IPS DF 4.7 (cell line): ENCODE data around the gene KIAA1671.
A peak's percentile ranks its signal among the peaks of the same experiment; 100 is the strongest.
"Not testable (repeated sequence)": the region's sequence is repeated elsewhere in the genome, so short reads cannot be mapped to it uniquely, and the experiment has no call there.

Experiments used
- DNase-seq: peaks from one replicate; pipeline ENCODE4 v3.0.0-alpha.2; 2013; ENCODE audit warnings: low spot score; ENCODE audit errors: extremely low read depth

The KIAA1671 gene

DNA sequence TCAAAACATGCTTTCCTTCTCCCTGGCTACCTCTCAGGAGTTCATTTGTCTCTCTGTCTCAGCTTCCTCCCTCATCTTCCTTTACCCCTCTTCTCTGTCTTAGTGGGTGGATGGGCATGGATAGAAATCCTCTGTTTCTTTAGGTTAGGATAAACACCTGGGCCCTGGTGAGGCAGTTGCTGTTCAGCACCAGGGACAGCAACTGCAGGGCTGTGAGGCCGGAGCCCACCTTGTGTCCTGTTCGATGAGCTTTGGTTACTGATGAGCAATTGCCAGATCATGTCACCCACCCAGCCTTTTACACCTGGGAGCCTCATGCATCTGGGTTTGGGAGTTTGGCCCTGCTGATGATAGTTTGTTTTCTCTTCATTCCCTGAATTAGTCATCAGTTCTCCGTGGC is 241.0 kb downstream of the KIAA1671 start:
- no peak for DNase-seq

DNA sequence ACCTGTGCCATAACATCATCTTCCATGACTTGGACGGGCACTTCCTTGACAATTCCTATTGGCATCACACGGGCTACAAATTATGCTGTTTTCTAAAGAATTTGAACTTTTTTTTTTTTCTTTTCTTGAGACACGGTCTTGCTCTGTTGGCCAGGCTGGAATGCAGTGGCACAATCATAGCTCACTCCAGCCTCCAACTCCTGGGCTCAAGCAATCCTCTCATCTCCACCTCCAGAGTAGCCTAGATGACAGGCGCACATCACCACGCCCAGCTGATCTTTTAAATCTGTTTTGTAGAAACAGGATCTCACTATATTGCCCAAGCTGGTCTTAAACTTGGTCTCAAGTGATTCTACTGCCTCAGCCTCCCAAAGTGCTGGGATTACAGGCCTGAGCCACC is 243.8 kb downstream of the KIAA1671 start:
- no peak for DNase-seq

DNA sequence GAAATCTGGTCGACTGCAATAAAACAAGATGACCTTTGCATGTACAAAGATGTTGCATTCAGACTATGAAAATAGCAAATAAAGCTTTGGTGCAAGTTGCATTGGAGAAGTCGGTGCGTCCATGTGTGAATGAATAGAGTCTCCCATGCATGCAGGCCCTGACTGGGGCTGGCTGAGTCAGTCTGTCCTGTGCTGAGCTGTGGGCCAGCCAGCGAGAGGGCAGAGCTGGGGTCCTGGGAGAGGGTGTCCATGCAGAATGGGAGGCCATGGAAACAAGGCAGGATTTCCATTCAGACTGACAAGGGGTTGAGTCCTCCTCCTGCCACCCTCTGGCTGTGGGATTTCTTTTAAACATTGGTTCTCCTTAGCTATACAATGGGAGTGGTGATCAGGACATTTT is 244.8 kb downstream of the KIAA1671 start:
- DNase-seq = no peak

DNA sequence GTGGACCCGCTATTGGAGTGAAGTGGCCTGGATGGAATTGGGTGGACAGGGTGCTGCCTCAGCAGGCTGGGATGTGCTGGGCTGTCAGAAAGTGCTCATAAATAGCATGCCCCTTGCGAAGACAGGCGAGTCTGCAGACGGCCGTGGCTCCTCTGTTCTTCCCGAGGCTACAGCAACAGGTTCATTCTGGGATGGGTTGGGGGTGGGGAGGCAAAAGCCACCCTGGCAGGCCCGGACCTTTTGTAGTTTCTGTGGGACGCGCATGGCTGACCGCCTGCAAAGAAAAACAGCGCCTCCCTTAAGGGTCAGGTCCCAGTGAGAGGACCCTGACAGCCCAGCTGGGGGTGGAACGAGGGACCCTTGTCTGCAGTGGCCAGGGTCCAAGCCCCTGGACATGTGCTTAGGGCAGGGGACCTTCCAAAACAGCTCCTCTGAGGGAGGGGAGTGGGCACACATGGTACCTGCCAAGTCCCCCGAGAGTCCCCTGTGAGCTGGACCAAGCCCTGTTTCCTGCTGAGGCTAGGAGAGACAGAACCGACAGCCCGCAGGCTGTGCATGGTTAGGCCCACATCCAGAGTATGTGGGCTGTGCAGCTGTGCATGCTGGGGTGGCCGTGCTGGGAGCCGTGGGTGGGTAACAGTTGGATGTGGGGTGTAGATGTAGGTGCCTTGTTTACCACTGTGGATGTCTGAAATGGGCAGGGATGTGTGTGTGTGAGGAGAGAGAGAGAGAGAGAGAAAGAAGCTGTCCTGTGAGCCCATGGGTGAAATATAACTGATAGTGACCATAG is 247.4 kb downstream of the KIAA1671 start, which contains the start of gene CRYBB3:
Gene CRYBB3 (plus strand): TSS at position 128 of the 790 bp plus-strand sequence. CDS start 1,539 bp downstream, outside the sequence.
- DNase-seq = no peak

DNA sequence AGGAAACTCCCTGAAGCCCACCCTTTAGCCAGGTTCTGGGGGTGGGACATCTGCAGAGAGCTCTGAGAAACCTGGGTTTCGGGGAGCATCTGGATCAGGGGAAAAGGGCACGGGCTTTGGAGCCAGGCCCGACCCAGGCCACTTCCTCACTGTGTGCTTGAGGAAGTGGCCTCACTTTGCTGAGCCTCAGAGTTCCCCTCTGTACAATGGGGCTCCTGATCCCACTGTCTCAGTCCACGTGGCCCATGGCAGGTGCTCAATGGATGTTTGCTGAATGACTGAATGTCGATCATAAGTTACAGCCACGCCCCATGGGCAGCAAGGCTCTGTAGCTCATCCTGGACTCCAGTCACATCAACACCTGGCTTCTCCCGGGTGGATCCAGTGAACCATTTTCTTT is 248.5 kb downstream of the KIAA1671 start:
- DNase-seq = no peak

DNA sequence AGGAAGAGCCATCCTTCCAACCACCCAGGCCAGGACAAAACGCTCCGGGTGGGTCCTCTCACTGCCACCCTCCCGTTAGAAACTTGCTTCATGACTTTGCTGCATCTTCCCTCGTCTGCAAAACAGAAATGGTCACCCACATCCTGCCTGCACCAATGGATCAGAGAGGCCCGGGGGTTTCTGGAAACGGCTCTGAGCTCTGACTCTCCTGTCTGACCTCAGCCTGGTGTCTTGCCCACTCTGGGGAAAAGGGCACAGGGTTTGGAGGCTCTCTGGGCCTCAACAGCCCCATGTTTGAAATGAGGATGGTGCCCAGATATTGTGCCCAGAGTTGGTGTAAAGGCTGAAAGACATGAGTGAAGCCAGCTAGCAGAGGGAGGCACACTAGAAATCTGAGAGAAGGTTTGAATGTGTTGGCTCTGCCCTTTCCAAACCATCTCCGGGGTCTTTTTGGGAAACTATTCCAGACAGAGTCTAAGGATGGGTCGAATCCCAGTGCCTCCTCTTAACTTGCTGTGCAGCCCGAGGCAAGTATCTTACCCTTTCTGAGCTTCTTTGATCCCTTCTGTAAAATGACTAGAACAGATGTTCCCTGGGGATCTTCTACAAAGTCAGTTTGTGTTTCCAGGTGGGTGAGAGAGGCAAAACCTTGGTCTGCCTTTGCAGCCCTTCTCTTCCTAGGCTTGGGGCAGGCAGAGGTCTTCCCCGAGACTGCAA is 249.2 kb downstream of the KIAA1671 start:
- DNase-seq = no peak

DNA sequence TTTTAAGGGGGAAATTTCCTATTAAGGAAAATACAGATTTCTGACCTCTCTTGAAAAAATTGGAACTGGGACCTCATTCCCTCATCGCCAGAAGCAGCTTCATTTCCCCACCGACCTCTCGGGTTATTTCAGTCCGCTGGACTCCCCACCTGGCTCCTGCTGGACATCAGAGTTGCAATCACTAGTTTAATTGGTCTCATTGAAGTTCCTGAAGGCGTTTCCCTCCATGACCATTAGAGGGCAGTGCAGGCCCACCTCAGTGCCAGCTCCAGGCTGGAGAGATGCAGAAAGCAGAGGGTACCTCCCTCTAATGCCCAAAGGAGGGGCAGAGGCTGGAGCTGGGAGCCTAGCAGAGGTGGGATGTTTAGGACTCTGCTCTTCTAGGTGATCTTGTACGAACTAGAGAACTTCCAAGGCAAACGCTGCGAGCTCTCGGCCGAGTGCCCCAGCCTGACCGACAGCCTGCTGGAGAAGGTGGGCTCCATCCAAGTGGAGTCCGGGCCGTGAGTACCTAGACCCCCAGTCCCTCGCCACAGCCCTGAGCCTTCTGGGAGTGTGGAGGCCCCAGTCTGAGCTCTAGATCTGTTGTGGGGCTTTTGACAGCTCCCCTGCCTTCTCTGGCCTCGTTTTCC is 249.9 kb downstream of the KIAA1671 start:
- peak; percentile 49 for DNase-seq

DNA sequence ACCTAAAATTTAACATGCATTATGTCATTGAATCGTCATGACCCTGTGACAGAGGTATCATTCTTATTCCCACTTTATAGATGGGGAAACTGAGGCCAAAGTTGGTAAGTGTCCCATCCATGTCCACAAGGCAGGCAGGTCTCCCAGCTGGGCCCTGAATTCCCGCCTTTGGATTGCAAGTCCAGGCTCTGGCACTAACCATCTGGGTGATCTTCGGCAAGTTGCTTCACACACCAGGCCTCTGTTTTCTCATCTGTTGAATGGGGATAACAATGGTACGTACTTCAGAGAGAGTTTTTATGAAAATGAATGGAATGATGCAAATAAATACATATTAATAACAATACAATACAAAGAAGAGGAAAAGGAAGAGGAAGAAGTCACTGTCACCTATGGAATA is 250.6 kb downstream of the KIAA1671 start:
- DNase-seq = no peak

DNA sequence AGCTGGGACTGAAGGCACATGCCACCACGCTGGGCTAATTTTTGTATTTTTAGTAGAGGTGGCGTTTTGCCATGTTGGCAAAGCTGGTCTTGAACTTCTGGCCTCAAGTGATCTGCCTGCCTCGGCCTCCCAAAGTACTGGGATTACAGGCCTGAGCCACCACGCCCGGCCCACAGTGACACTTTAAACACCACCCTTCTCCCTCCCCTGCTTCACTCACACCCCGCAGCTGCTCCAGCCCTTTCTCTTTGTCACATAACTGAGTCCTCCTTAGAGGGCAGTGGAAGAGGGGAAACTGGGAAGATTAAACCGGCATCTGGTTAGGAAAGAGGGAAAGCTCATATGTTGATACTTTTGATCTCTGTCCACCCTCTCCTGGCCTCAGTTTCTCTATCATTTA is 252.0 kb downstream of the KIAA1671 start:
- not testable (repeated sequence) for DNase-seq

DNA sequence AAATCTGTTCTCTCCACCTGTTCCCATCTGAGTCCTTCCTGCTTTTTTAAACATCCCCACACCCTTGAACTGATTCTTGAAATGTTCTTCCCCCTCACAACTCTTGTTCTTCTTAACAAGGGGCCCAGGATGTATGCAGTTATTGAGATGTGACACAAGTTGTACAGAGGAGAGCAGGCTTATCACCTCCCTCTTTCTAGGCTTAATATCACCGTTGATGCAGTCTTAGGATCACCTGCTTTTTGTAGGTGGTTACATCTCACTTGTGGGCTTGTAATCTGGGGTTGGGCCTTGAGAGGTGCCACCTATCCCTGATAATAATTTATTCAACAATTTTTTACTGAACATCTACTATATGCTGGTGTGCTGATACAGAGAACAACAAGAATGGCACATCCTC is 253.3 kb downstream of the KIAA1671 start:
- DNase-seq = no peak

DNA sequence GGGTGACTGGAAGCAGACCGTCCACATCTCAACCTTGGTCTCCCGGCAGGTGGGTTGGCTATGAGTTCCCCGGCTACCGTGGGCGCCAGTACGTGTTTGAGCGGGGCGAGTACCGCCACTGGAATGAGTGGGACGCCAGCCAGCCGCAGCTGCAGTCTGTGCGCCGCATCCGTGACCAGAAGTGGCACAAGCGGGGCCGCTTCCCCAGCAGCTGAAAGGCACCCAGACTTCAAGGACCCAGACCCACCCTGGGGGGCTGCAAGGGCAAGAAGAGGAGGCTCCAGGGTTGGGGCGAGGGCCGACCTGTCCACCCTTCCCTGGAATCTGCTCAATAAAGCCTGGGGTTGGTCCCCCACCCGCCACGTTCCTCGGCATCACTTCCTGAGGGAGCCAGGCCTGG is 254.5 kb downstream of the KIAA1671 start:
- no peak for DNase-seq

DNA sequence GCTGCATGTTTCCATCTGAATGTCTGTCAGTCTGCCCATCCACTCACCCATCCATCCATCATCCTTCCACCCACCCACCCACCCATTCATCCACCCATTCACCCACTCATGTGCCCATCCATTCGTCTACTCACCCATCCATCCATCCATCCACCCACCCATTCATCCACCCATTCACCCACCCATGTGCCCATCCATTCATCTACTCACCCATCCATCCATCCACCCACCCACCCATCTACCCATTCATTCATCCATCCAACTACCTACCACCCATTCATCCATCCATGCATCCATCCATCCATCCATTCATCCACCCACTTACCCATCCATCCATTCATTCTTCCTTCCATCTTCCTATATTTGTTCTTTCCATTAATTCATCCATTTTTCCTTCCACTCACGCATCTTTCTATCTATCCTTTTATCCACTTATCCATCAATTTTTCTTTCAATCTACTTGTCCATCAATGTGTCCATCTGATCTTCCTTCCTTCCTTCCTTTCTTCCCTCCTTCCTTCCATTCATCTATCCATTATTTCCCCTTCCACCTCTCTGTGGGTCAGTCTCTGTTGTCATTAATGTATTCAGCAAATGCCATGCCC is 255.1 kb downstream of the KIAA1671 start:
- no peak for DNase-seq

DNA sequence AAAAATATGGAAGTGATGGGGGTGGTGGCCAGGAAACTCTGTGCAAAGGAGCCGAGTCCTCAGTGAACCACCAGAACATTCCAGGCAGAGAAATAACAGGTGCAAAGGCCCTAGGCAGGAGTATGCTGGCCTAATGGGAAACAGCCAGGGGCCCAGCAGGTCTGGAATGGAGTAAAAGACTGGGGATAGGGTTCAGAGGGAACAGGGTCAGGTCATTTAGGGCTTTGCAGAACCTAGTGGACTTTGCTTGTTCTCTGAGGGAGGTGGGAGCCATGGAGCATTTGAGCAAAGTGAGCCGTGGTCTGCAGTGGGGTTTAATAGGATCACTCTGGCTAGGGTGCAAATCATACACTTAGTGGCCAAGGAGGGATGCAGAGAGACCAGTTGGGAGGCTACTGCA is 255.8 kb downstream of the KIAA1671 start:
- DNase-seq = no peak

DNA sequence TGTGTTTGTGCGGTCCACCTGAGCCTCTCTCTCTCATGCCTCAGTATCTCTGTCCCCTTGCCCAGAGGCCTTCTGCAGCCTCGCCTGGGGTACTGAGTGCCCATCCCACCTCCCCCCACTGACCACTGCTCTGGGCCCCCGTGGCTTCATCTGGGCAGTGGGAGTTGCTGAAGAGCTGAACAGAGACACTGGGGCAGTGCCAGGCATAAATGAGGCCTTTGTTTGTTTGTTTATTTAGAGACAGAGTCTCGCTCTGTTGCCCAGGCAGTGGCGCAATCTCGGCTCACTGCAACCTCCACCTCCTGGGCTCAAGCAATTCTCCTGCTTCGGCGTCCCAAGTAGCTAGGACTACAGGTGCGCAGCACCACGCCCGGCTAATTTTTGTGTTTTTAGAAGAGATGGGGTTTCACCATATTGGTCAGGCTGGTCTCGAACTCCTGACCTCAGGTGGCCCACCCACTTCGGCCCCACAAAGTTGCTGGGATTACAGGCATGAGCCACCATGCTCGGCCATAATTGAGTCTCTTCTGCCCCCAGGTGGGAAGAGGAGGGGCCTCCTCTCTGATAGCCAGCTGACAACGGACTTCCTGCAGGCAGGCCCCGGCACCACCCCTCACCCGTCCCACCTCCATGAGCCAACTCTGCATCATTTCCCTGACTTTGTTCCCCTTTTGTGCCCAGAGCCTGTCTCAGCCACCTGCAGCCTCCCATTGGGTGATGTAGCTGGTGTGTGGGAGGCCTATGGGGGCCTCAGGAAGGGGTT is 256.4 kb downstream of the KIAA1671 start:
- no peak for DNase-seq

DNA sequence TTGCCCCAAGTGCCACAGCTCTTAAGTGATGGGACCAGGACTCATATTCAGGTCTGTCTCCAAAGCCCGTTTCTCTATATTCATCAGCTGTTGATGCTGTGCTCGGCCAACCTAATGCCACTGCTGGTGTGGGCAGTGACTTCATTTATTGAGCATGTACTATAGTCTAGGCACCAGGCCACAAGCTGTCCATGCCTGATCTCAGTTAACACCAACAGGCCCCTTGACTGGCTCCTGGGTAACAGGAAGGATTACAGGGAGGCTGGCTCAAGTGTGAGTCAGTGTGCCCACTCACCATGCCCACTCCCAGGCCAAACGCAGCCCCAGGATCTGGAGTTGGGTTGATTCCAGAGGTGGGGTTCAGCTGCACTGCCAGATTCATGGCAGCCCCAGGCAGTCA is 258.3 kb downstream of the KIAA1671 start:
- DNase-seq = no peak

DNA sequence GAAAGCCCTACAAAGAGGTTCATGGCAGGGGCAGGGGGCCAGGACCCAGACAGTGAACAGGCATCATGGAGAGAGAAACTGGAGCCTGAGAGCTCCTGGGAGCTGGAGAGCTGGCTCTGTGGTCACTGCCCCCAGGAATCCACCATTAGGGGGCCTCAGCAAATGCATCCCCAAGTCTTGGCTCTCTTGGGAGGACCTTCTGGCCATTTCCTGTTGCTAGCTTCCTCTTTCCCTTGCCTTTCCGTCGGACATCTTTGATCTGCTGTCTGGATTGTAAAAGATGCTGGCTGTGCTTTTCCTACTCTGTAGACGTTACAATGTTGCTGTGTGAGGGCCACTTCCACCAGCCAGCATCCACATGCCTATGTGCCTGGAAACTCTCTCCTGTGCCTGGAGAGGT is 259.8 kb downstream of the KIAA1671 start:
- DNase-seq = no peak

DNA sequence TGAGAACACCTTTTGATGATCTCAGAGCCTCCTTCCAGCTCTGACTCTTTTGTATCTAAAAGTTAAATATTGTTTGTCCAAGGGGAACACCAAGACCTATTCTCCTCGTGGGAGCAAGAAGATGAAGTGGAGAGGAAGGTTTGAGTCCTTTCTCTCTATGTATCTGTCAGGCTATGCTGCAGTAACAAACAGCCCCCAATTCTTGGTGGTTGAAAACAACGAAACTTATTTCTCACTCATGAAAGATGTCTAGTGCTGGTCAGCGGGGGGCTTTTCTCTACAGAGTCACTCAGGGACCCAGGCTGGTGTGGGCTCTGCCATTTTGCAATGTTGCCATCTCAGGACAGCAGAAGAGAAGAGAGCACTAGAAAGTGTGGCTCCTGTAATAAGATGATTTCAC is 260.7 kb downstream of the KIAA1671 start:
- DNase-seq = no peak

DNA sequence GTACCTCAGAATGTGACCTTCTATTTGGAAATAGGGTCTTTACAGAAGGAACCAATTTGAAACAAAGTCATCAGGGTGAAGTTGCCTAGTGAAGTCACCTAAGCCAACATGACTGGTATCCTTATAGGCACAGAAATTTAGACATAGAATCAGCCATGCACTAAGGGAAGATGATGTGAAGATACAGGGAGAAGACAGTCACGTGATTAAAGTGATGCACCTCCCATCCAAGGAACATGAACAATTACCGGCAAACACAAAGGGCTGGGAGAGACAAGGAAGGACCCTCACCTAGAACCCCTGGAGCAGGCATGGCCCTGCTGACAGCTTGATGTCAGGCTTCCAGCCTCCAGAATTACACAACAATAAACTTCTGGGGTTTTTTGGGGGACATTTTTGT is 263.7 kb downstream of the KIAA1671 start:
- DNase-seq = no peak

DNA sequence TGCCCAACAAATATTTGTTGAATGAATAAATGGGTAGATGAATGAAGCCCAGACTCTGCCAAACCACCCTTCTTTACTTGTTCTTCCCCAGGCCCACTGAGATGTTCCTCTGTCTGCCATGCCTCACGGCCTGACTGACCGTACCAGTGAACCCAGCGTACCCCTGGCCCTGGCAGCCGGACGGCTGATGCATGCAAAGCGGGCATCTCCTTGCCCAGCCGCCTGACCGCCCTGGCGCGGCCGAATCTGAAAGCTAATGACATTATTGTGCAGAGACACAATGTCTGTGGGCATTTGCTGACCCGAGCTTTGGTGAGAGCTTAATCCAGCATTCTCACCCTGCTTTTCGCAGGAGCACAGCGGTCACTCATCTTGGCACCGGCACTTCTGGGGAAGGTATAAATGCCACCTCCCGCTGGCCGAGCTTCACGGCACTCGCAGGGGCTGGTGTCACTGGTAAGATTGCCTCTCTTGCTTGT is 266.7 kb downstream of the KIAA1671 start, which contains the start of gene CRYBB2:
Gene CRYBB2 (plus strand): TSS at position 429 of the 479 bp plus-strand sequence. CDS start 1,791 bp downstream, outside the sequence.
- no peak for DNase-seq

DNA sequence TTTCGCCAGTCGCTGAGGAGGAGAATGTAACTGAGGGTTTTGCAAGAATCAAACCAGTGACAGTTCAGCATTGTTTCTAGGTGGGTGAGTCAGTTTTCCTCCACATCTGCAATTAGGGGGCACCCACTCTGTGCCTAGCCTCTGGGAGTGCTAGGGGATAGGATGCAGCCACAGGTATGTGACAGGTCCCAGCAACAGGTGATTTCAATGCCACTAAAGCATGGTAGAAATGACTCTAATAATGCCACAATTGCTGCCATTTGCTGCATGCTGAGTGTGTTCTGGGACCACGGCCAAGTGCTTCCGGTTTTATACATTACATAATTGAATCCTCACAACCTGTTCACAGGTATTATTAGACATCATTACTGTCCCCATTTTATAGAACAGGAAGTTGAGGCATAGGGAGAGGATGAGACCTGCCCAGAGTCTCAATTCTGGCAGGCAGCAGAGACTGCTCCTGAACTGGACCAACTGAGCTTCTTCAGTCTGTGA is 267.5 kb downstream of the KIAA1671 start:
- no peak for DNase-seq

DNA sequence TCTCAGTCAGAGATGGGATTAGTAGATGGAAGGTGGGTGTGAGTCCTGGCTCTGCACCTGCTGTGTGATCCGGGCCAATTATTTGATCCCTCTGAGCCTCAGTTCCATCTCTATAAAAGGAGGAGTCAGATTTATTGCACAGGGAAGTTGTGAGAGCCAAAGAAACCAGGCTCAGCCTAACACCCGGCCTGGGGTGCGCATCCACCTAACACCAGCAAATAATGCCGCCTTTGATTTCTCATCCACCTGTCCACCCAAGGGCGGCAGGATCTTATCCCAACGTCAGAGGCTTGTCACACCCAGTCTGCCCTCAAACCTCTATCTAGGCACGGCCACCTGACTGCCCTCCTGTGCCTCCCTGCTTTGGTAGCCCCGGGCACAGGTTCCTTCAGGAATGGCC is 269.3 kb downstream of the KIAA1671 start:
- DNase-seq = no peak
